ENCODE results near the gene ZCWPW1. TPM values are rescaled to one million over a fixed set of nuclear protein-coding genes. Genes with fewer than 3 reads are reported as not detected.
"Not testable (repeated sequence)": the region's sequence is repeated elsewhere in the genome, so short reads cannot be mapped to it uniquely, and the experiment has no call there.

Gene ZCWPW1
- total RNA-seq, 2 donors from 2014 or later, result 5.1 TPM

GRCh38 chr7:100352230-100352781 lies 76.2 kb downstream of the ZCWPW1 start:
- H3K36me3 Mint-ChIP-seq (ENCODE audit: low read depth); H3K9me3 ChIP-seq (ENCODE audit: control insufficient read depth, low read length, poor library complexity, severe bottlenecking); DNase-seq; H3K4me1 Mint-ChIP-seq; H3K27ac Mint-ChIP-seq; H3K4me3 Mint-ChIP-seq; H3K27me3 Mint-ChIP-seq: not testable (repeated sequence)
- ATAC-seq, result peak; percentile 79

- H3K4me3 Mint-ChIP-seq, result no peak overlapping the region
- no peaks in the 10 kb centered on the region for H3K9me3 ChIP-seq (ENCODE audit: control insufficient read depth, low read length, poor library complexity, severe bottlenecking)
- no peak for DNase-seq
- H3K4me1 Mint-ChIP-seq, result peaks cover 7% of the 10 kb centered on the region
- no peaks in the 10 kb centered on the region for H3K36me3 Mint-ChIP-seq (ENCODE audit: low read depth)
- H3K27ac Mint-ChIP-seq, result peak overlapping the region; percentile 80
- ATAC-seq, result no peak
- H3K27me3 Mint-ChIP-seq, result no peaks in the 10 kb centered on the region
These were observed 76.8 kb downstream of the ZCWPW1 start for GRCh38 chr7:100351657-100352058.

Other genes starting within 250 kb of the ZCWPW1 start
- 10 to 100 TPM; 30.1 to 30.5 TPM for gene PVRIG, start 208.8 kb downstream of the ZCWPW1 start, total RNA-seq
- not detected for gene SPDYE3, start 121.0 kb downstream of the ZCWPW1 start, total RNA-seq
- gene PILRB, start 70.6 kb downstream of the ZCWPW1 start, total RNA-seq, result 10 to 100 TPM; 71.6 to 97.2 TPM
- 10 to 100 TPM in 1 of 2 donors, 1 to 10 TPM in 1; 3.1 to 14.5 TPM for gene PILRA, start 55.2 kb downstream of the ZCWPW1 start, total RNA-seq
- gene MEPCE, start 1.1 kb upstream of the ZCWPW1 start, total RNA-seq, result 10 to 100 TPM; 66.1 to 66.8 TPM
- 10 to 100 TPM; 45.2 to 48.1 TPM for gene PPP1R35, start 7.8 kb upstream of the ZCWPW1 start, total RNA-seq
- 1 to 10 TPM; 1.4 to 1.7 TPM for gene SPACDR, start 35.6 kb upstream of the ZCWPW1 start, total RNA-seq
- gene TSC22D4, start 50.5 kb upstream of the ZCWPW1 start, total RNA-seq, result 100 to 1,000 TPM in 1 of 2 donors, 10 to 100 TPM in 1; 94.7 to 104 TPM
- gene NYAP1, start 55.2 kb upstream of the ZCWPW1 start, total RNA-seq, result 1 to 10 TPM; 1.3 TPM
- gene AGFG2, start 110.5 kb upstream of the ZCWPW1 start, total RNA-seq, result 10 to 100 TPM; 33.1 to 45.9 TPM
- gene SAP25, start 145.2 kb upstream of the ZCWPW1 start, total RNA-seq, result 10 to 100 TPM; 33.1 to 43.1 TPM
- 100 to 1,000 TPM; 284 to 305 TPM for gene LRCH4, start 157.4 kb upstream of the ZCWPW1 start, total RNA-seq
- gene FBXO24, start 157.6 kb upstream of the ZCWPW1 start, total RNA-seq, result under 1 TPM; 0.31 to 0.70 TPM
- gene PCOLCE, start 173.7 kb upstream of the ZCWPW1 start, total RNA-seq, result 10 to 100 TPM; 12.6 to 14.7 TPM
- 10 to 100 TPM; 16.4 to 16.5 TPM for gene MOSPD3, start 183.8 kb upstream of the ZCWPW1 start, total RNA-seq
- gene TFR2, start 212.8 kb upstream of the ZCWPW1 start, total RNA-seq, result 1 to 10 TPM; 4.5 to 6.1 TPM
- not detected for gene ACTL6B, start 227.7 kb upstream of the ZCWPW1 start, total RNA-seq
- 100 to 1,000 TPM; 140 to 161 TPM for gene GNB2, start 245.0 kb upstream of the ZCWPW1 start, total RNA-seq